Inferior parietal cortex (tissue), 1 donor: ENCODE data around the gene SYS1.

ENCODE experiments used
- DNase-seq: peaks from one replicate; pipeline ENCODE4 v3.0.0-alpha.2; 2016; ENCODE audit errors: extremely low spot score

Gene SYS1

DNA sequence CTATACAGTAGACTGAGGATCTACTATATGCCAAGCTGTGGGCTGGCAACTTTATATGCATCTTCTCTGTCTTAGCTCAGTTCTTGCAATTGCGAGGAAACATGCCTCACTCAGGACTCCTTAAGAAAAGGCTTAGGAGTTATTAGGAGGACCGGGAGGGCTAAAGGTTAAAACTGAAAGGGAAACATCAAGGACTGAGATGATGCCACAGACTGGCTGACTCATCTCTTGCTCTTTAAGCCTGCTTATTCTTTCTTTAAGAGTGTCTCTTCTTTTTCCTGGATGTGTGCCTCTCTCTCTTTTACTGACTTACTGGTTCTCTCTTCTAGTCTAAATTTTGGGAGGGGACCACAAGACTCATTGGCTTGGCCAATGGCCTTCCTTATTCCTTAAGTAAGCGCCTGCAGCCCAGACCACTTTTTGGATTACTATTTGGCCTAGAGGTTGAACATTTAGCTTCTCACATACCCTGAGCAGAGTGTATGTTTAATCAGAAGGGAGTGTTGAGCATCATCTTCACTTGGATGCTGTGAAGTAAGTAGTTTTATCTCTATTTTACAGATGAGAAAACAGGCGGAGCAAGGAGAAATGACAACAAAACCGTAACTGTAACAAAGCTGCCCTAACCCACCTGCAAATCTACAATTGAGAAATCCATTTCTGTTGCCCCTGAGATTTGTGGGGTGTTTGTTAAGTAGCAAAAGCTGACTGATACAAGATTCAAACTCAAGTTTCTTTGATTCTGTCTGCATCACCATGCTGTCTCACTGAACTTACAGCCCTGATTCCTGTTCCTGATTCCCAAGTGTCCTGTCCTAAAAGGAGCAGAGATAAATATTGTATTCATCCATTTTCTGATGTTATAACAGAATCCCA is 7.5 kb upstream of the SYS1 start:
- no peak for DNase-seq

DNA sequence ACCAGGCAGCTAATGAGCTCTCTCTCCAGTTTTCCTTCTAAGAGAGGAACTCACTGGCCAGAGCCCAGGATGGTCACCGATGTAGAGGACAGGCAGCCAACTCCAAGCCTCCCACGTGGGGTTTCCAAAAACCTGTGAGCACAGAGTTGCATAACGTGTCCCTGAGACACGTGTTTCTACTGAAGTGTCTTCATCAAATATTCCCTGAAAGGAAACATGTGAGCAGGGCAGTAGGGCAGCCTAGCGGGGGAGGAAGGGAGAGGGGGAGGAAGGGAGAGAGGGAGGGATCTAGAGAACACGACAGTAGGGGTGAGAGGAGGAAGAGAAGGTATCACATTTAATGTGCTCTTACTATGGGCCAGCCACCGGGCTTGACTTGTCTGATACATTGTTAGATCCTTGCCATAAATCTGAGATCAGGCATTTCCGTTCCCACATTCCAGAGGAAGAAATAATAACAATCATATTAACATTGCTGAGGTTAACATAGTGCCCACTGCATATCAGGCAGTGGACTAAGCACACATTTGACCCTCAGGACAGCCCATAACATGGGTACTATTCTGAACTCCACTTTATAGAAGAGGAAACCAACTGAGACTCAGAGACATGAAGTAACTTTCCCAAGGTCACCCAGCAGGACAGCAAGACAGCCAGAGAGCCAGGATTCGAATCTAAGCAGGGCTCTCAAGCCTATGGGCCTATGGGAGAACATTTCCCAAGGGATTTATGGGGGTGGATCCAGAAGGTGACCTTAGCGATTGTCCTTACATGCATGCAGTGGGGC is 4.5 kb upstream of the SYS1 start:
- DNase-seq = peak; percentile 81

DNA sequence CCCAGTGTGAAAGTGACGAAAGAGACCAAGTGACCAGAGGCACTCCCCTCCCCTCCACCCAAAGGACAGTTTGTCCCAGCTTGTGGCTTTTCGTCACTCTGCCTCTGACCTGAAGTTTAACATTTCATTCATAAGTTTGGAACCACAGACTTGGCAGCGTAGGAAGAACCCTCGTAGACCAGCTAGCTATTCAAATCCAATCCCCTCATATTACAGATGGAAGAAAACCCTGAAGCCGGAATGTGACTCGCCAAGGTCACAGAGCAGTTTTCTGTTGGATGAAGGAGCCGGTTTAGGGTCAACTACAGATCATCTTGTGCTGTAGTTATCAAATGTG is 3.9 kb upstream of the SYS1 start:
- no peak for DNase-seq

GRCh38 chr20:45359406-45360148 is 3.4 kb upstream of the SYS1 start:
- no peak for DNase-seq

DNA sequence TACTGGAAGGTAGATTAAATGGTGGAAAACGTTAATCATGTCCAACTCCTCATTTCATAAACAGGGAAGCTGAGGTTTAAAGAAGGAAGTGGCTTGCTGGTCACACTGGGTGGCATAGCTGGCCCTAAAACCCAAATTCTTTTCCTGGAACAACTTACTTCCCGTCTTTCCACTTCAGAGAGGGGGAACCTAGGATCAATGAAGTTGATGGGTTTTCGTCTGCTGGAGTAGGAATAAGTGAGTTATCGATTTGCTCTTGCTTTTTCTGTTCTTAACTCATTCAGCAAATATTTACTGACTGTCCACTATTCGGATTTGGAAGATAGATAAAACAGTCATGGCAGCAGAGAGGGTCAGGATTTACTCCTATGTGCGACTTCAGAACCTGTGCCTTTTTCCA is 1.2 kb upstream of the SYS1 start:
- DNase-seq = no peak

GRCh38 chr20:45363611-45364492 is 896 bp downstream of the SYS1 start:
- no peak for DNase-seq

DNA sequence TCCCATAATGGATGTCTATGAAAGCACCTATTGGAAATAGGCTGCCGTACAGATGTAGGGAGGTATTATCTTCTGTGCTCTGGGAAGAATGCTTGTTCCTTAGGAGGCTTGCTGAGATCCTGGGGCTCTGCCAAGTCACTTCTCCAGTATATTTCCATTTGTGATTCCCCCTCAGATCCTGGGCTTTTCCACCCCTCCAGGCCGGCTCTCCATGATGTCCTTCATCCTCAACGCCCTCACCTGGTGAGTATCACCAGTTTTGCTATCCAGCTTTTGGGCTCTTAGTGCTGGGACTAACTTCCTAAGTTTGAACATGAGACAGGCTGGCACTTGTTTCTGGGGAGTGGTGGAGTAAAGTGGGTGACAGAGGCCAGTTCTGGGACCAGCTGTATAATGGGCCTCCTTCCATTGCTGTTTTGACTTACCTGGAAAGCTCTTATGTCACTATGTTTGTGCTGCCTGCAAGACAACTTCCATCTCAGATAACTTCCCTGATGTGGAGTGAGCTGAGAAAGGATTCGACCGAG is 2.6 kb downstream of the SYS1 start:
- DNase-seq = no peak

GRCh38 chr20:45366192-45366591 is 3.2 kb downstream of the SYS1 start:
- no peak for DNase-seq

DNA sequence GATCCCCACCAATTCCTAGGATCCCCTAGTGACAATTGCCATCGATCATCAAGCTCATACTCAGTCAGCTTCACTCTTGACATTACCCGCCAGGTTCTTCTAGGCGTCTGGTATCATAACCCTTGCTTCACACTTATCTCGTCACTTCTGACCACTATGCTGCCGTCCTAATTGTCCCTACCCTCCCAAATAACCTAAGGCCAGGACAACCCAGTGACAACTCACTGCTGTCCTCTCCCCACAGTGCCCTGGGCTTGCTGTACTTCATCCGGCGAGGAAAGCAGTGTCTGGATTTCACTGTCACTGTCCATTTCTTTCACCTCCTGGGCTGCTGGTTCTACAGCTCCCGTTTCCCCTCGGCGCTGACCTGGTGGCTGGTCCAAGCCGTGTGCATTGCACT is 3.7 kb downstream of the SYS1 start:
- DNase-seq = no peak

GRCh38 chr20:45367126-45367525 is 4.2 kb downstream of the SYS1 start:
- no peak for DNase-seq

GRCh38 chr20:45368221-45368980 is 5.4 kb downstream of the SYS1 start:
- no peak for DNase-seq

DNA sequence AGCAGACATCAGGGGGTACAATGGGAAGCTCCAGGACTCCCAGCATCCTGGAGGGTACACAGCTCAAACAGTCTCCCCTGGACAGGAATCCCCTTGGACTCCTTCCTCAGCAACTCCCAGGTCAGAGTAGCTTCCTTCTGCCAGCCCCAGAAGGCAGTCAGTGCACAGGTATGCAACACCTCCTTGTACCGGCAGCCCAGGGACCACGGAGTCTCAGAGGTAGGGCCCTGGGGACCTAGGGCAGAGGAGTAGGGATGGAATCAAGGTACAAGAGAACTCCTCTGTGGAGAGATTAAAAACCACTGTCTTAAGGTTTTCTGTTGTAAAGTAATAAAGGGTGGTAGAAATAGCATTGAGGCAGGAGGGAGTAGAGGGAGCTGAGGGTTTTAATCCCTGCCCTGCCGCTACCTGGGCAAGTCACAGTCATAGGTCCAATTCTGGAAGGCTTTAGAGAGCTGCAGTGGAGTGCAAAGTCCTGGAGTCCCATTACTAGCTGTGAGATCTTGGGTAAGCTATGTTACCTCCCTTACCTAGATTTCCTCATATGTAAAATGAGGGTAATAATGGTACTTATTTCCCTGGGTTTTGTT is 7.7 kb downstream of the SYS1 start:
- DNase-seq = no peak

GRCh38 chr20:45372241-45372640 is 9.3 kb downstream of the SYS1 start:
- no peak for DNase-seq

DNA sequence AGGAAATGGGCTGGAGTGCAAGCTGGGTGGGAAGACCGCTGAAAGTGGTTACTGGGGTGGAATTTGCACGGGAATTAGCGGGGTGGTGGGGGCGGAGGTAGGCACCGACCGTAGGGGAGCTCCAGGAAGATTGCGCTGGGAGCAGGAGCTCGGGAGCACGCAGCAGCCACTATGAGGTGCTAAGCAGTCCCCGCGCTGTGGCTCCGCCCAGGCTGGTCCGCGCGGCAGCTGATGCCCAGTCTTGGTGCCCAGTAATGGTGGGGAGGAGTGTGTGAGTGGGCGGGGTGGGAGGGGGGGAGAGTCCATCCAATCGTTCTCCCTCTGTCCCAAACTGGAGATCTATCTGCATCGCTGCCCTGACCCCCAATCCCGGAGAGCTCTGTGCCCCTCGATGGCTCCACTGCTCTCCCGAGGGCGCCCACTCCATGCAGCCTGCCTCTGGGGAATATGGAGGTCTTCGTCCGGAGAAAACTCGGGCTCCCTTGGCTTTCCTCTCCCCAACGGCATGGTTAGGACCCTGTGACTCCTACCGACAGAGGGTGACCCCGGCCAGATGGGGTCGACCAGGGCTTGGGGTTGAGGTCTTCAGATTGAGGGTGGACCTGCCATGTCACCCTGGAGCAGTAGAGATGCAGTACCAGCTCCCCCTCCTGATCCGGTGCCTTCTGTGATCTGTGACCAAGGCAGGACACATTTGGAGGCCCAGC is 9.8 kb downstream of the SYS1 start:
- no peak for DNase-seq

GRCh38 chr20:45373353-45374100 is 10.6 kb downstream of the SYS1 start:
- peak; percentile 93 for DNase-seq

GRCh38 chr20:45374101-45374467 is 11.1 kb downstream of the SYS1 start:
- no peak for DNase-seq

DNA sequence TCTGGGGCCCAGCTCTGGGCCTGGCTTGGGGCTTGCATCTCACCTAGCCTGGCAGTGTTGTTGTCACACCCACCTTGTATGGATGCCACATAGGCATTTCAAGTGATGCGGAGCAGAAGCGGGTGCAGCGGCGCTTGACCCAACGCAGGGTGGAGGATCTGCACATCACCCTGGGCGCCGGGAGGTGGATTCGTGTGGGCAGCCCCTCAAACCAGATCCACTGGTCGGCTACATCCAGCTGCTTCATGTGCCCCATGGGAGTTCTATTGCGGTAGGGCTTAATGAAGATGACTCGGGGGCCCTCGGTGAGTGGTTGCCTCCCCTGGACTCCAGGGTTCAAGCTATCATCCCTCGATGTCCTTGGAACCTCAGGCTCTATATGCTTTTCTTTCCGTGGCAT is 12.0 kb downstream of the SYS1 start:
- DNase-seq = no peak

DNA sequence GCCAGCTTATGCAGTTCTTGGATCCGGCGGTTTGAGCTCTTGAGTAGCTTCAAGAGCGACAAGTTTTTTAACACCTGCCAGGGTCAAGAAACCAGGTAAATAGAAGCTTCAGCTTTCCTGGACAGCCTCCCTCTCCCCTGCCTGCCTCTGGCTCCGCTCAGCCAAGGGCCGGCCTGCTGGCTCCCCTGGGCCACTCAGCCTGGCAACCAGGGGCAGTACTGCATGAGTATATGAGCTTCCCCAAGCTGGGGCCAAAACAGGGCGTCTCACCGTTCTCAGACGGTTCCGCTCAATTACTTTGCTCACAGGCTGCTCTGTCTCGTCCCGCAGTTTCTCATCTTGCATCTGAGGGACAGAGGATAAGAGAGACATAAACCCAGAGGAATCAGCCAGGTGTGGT is 14.3 kb downstream of the SYS1 start:
- DNase-seq = no peak

- peak; percentile 39 for DNase-seq
Measured at GRCh38 chr20:45378191-45378590, 15.2 kb downstream of the SYS1 start, which contains the start of gene TP53TG5. TP53TG5 (minus strand) TSS chr20:45378325; CDS start chr20:45378236, 89 bp downstream.
